IMR-90 (cell line): ENCODE measurements around the gene PABPC1L. TPM values are rescaled to one million over a fixed set of nuclear protein-coding genes. Genes with fewer than 3 reads are reported as not detected.

Source experiments
- ATAC-seq: fragments of 200-7000 bp; cut with Tn5 transposase; 2 replicates; pipeline ENCODE4 v1.9.1; 2020; ENCODE audit warnings: low read depth, mild to moderate bottlenecking, moderate library complexity
- BruUV-seq: library from RNA; stranded (reverse); fragments of 400-500 nt; replicated peaks from 2 replicates; lab custom pipeline; 2021; lab: Mats Ljungman, UMichigan
- CTCF ChIA-PET: fragments of 300-600 bp; formaldehyde crosslinking; extraction: SDS; loops from one replicate; lab custom pipeline; 2021; ENCODE audit warnings: antibody characterized with exemption; lab: Yijun Ruan, JAX
- POLR2A ChIA-PET: fragments of 300-600 bp; sonication (Branson Sonifier 250); formaldehyde crosslinking; loops from one replicate; lab custom pipeline; 2022; ENCODE audit warnings: antibody characterized with exemption; ENCODE audit not compliant: unreplicated experiment; lab: Charles Lee
- DNase-seq: peaks from one replicate; pipeline ENCODE4 v3.0.0; 2013
- H2AFZ ChIP-seq: replicated peaks from 2 replicates; pipeline ENCODE3; 2013; ENCODE audit warnings: low read length, mild to moderate bottlenecking; ENCODE audit not compliant: poor library complexity
- H2AK5ac ChIP-seq: 2 replicates; pipeline ENCODE4 v1.6.1; 2013; ENCODE audit warnings: low read depth, low read length, inconsistent platforms
- H2AK9ac ChIP-seq: replicated peaks from 2 replicates; pipeline ENCODE3; 2013; ENCODE audit warnings: mild to moderate bottlenecking, low read depth, low read length, moderate library complexity; ENCODE audit not compliant: poor library complexity
- H2BK120ac ChIP-seq: 2 replicates; pipeline ENCODE4 v1.6.1; 2013; ENCODE audit warnings: low read depth, low read length, inconsistent platforms
- H2BK15ac ChIP-seq: 3 replicates; pipeline ENCODE4 v1.6.1; 2013; ENCODE audit warnings: low read depth, low read length, inconsistent platforms
- H2BK20ac ChIP-seq: 2 replicates; pipeline ENCODE4 v1.6.1; 2013; ENCODE audit warnings: low read depth, mild to moderate bottlenecking, inconsistent platforms, low read length, moderate library complexity
- H2BK5ac ChIP-seq: 2 replicates; pipeline ENCODE4 v1.6.1; 2013; ENCODE audit warnings: mild to moderate bottlenecking, low read depth, low read length, inconsistent platforms; ENCODE audit not compliant: poor library complexity, severe bottlenecking
- H3K14ac ChIP-seq: replicated peaks from 2 replicates; pipeline ENCODE4 v1.6.1; 2013; ENCODE audit warnings: low read depth, low read length, inconsistent platforms
- H3K18ac ChIP-seq: 2 replicates; pipeline ENCODE4 v1.6.1; 2013; ENCODE audit warnings: low read depth, low read length, control low read depth
- H3K23ac ChIP-seq: 2 replicates; pipeline ENCODE4 v1.6.1; 2013; ENCODE audit warnings: low read depth, low read length, inconsistent platforms
- H3K27ac ChIP-seq: 2 replicates; pipeline ENCODE4 v1.5.1; 2013; ENCODE audit warnings: mild to moderate bottlenecking, control low read depth, low read length; ENCODE audit not compliant: insufficient read depth
- H3K27me3 ChIP-seq: 2 replicates; pipeline ENCODE4 v1.6.1; 2013; ENCODE audit warnings: low read length; ENCODE audit not compliant: control insufficient read depth, insufficient read depth
- H3K36me3 ChIP-seq: 2 replicates; pipeline ENCODE4 v1.6.1; 2013; ENCODE audit warnings: low read length, mixed read lengths; ENCODE audit not compliant: control insufficient read depth, insufficient read depth
- H3K4ac ChIP-seq: 2 replicates; pipeline ENCODE4 v1.6.1; 2013; ENCODE audit warnings: low read depth, low read length, inconsistent platforms
- H3K4me1 ChIP-seq: 2 replicates; pipeline ENCODE4 v1.6.1; 2013; ENCODE audit warnings: low read length, mixed read lengths; ENCODE audit not compliant: control insufficient read depth, insufficient read depth
- H3K4me2 ChIP-seq: 2 replicates; pipeline ENCODE4 v1.6.1; 2013; ENCODE audit warnings: low read depth, mild to moderate bottlenecking, control low read depth, low read length, moderate library complexity
- H3K4me3 ChIP-seq: 2 replicates; pipeline ENCODE4 v1.5.1; 2013; ENCODE audit warnings: low read depth, mild to moderate bottlenecking, control low read depth, low read length, moderate library complexity; ENCODE audit not compliant: insufficient read depth
- H3K56ac ChIP-seq: 2 replicates; pipeline ENCODE4 v1.6.1; 2013; ENCODE audit warnings: low read length, inconsistent platforms; ENCODE audit not compliant: insufficient read depth; ENCODE audit errors: extremely low read depth
- H3K79me1 ChIP-seq, 2 experiments: 2 replicates each; pipeline ENCODE4 v1.6.1; 2013; ENCODE audit warnings: low read length in 2 of 2, inconsistent platforms in 1 of 2, low read depth in 1 of 2
- H3K9ac ChIP-seq: 2 replicates; pipeline ENCODE4 v1.6.1; 2013; ENCODE audit warnings: low read depth, low read length, control low read depth
- H3K9me1 ChIP-seq: 2 replicates; pipeline ENCODE4 v1.6.1; 2013; ENCODE audit warnings: low read length, inconsistent platforms; ENCODE audit not compliant: insufficient read depth
- H3K9me3 ChIP-seq: 2 replicates; pipeline ENCODE4 v1.6.1; 2013; ENCODE audit warnings: low read length; ENCODE audit not compliant: control insufficient read depth, insufficient read depth
- H4K20me1 ChIP-seq: 2 replicates; pipeline ENCODE4 v1.6.1; 2013; ENCODE audit warnings: low read length, inconsistent platforms; ENCODE audit not compliant: insufficient read depth
- H4K5ac ChIP-seq: 2 replicates; pipeline ENCODE4 v1.6.1; 2013; ENCODE audit warnings: mild to moderate bottlenecking, low read depth, low read length, control low read depth
- H4K8ac ChIP-seq, 2 experiments: 2 replicates each; pipeline ENCODE4 v1.6.1; 2013; ENCODE audit warnings: low read depth in 2 of 2, low read length in 2 of 2, control low read depth in 1 of 2, inconsistent platforms in 1 of 2
- H4K91ac ChIP-seq: 2 replicates; pipeline ENCODE4 v1.6.1; 2013; ENCODE audit warnings: low read depth, low read length, inconsistent platforms; ENCODE audit not compliant: insufficient read depth
- BHLHE40 ChIP-seq: fragments of 150-350 bp; IDR thresholded peaks from 2 replicates; pipeline ENCODE4 v1.6.1; 2016; ENCODE audit warnings: mild to moderate bottlenecking, low read depth, low read length
- CHD1 ChIP-seq: IDR thresholded peaks from 2 replicates; pipeline ENCODE4 v1.6.1; 2012; ENCODE audit warnings: low read depth, low read length, improper control_type of control experiment
- NFE2L2 ChIP-seq: fragments of 150-350 bp; IDR thresholded peaks from 2 replicates; pipeline ENCODE4 v1.6.1; 2016; ENCODE audit warnings: low read depth, mild to moderate bottlenecking, low read length
- WGBS, 2 experiments: methylation state at CpG; one replicate each; pipeline versions ENCODE4 v1.1.5 to v1.1.7; 2013; ENCODE audit warnings: missing lambda C conversion rate in 2 of 2; ENCODE audit not compliant: insufficient read length in 1 of 2; ENCODE audit errors: extremely low coverage in 2 of 2; 5-methylcytosine and 5-hydroxymethylcytosine counted together
- dilution Hi-C: fragments of 300-500 bp; cut with HindIII; formaldehyde crosslinking; loops from one replicate; pipeline ENCODE4 v1.14.3; 2018; ENCODE audit warnings: low sequenced_read_pairs; ENCODE audit not compliant: unreplicated experiment
- in situ Hi-C: fragments of 300-500 bp; cut with MboI; formaldehyde crosslinking; loops from 3 replicates; pipeline ENCODE4 v1.14.3; 2019; ENCODE audit warnings: low sequenced_read_pairs, inconsistent platforms, mixed read lengths
- intact Hi-C: fragments of 100-400 bp; cut with micrococcal nuclease; formaldehyde crosslinking; loops from 2 replicates; pipeline ENCODE4 v1.10.0; 2022
- polyA plus RNA-seq, 3 experiments: library from polyadenylated mRNA; depleted of rRNA; stranded (reverse); fragments of >200 nt; gene quantifications; 2 replicates each; pipeline ENCODE4 v1.2.3, GENCODE V29; 2012; ENCODE audit warnings: low replicate concordance in 1 of 3
- total RNA-seq: library from RNA; depleted of rRNA; stranded (reverse); fragments of >200 nt; gene quantifications from 2 replicates; pipeline ENCODE4 v1.2.3, GENCODE V29; 2012
- TF ChIP-seq, protein P1 (sequence below): conservative IDR thresholded peaks from 2 replicates; pipeline ENCODE4 v1.5.1; 2012; ENCODE audit warnings: mild to moderate bottlenecking, low read depth, low read length, improper control_type of control experiment

Gene PABPC1L
- total and polyA plus RNA-seq, 2 of the 4 experiments (the other 2 are of a cell fraction) = 6.1 to 82.4 TPM

DNA sequence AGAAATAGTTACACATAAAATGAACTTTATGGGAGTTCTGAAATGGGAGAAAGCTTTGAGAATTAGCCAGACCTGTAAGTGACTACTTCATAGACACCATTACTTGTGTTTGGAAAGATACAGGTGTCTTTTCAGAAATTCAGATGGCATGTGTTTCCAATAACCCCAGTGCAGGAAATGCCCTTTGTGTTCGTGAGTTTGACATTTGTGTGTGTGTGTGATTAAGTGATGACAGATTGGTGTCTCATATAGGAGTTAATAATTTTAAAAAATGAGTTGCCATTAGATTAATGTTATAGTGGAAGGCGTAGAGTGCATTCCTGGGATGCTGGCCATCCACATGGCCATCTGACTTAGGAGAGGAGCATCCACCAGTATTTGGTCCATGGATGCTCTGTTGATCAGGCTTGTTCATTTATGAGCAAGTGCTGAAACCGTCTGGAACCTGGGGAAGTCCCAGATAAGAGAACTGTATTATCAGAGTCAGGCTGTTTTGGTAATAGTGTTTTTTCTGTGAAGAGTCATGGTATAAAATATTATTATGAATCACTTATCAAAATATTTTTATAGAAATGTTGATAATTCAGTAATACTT is 59.5 kb downstream of the PABPC1L start:
- no peak overlapping the region for H3K4me2 ChIP-seq
- no peak for ATAC-seq
- dilution Hi-C loops = no loop called here

More for the DNA sequence above, 59.5 kb downstream of the PABPC1L start:
- no peak overlapping the region for H2AK5ac ChIP-seq
- H3K4me3 ChIP-seq = no peak overlapping the region
- in situ Hi-C loops (no loop called here), intact Hi-C loops (loop anchor here (10.0 kb wide), 1 partner anchor 805 kb away; no protein-coding TSS in a partner anchor)
- no peak overlapping the region for H2BK15ac ChIP-seq
- no peak overlapping the region for H2AFZ ChIP-seq
- peaks cover 10% of the 10 kb centered on the region for H3K9me1 ChIP-seq
- H3K27ac ChIP-seq = no peak overlapping the region
- no TSS peak for BruUV-seq
- H3K23ac ChIP-seq = peak overlapping the region; percentile 23; the same call in 1 of the 2 replicates
- TF ChIP-seq CHD1 (no peak), NFE2L2 (no peak), BHLHE40 (no peak)
- TF ChIP-seq, protein P1, sequence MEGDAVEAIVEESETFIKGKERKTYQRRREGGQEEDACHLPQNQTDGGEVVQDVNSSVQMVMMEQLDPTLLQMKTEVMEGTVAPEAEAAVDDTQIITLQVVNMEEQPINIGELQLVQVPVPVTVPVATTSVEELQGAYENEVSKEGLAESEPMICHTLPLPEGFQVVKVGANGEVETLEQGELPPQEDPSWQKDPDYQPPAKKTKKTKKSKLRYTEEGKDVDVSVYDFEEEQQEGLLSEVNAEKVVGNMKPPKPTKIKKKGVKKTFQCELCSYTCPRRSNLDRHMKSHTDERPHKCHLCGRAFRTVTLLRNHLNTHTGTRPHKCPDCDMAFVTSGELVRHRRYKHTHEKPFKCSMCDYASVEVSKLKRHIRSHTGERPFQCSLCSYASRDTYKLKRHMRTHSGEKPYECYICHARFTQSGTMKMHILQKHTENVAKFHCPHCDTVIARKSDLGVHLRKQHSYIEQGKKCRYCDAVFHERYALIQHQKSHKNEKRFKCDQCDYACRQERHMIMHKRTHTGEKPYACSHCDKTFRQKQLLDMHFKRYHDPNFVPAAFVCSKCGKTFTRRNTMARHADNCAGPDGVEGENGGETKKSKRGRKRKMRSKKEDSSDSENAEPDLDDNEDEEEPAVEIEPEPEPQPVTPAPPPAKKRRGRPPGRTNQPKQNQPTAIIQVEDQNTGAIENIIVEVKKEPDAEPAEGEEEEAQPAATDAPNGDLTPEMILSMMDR = no peak
- no peaks in the 10 kb centered on the region for H3K9me3 ChIP-seq
- H3K27me3 ChIP-seq = no peaks in the 10 kb centered on the region
- WGBS, 2 experiments = 60% methylated on average over 1 of the region's 3 CpGs; no CpG with 5 or more reads in 1 of the 2 experiments
- no peak overlapping the region for H4K91ac ChIP-seq
- no peak overlapping the region for H2BK5ac ChIP-seq
- H3K14ac ChIP-seq = no peak overlapping the region
- no peaks in the 10 kb centered on the region; the same call in 1 of the 2 replicates for H4K20me1 ChIP-seq
- no peak overlapping the region for H2BK20ac ChIP-seq
- POLR2A ChIA-PET = no interaction called here
- no peak for DNase-seq
- CTCF ChIA-PET = no interaction called here
- no peak overlapping the region for H2BK120ac ChIP-seq
- H3K36me3 ChIP-seq = peaks cover 10% of the 10 kb centered on the region
- H3K18ac ChIP-seq = no peak overlapping the region
- no peak overlapping the region for H3K56ac ChIP-seq
- no peak overlapping the region for H3K4ac ChIP-seq
- H3K9ac ChIP-seq = no peak overlapping the region
- H3K79me1 ChIP-seq = peaks cover 27 to 47% of the 10 kb centered on the region in 2 experiments
- H4K8ac ChIP-seq = no peak overlapping the region
- H4K5ac ChIP-seq = no peak overlapping the region
- no peak overlapping the region for H2AK9ac ChIP-seq
- peaks cover 8% of the 10 kb centered on the region; the same call in 1 of the 2 replicates for H3K4me1 ChIP-seq
